Subcutaneous abdominal adipose tissue (tissue), 5 donors: ENCODE data around the gene ZNF578.
A peak's percentile ranks its signal among the peaks of the same experiment; 100 is the strongest.
"Not testable (repeated sequence)": the region's sequence is repeated elsewhere in the genome, so short reads cannot be mapped to it uniquely, and the experiment has no call there.

Source experiments
- H3K27ac ChIP-seq: one replicate; pipeline ENCODE4 v1.7.0; 2013; ENCODE audit warnings: low read depth, mild to moderate bottlenecking, inconsistent platforms, low read length, moderate library complexity
- H3K27me3 ChIP-seq, 5 donors: one replicate each; pipeline ENCODE4 v1.7.0; 2013; ENCODE audit warnings: low read length in 5 of 5, inconsistent platforms in 1 of 5; ENCODE audit not compliant: control insufficient read depth in 5 of 5, insufficient read depth in 4 of 5
- H3K36me3 ChIP-seq, 5 donors: one replicate each; pipeline ENCODE4 v1.7.0; 2013; ENCODE audit warnings: low read length in 5 of 5; ENCODE audit not compliant: control insufficient read depth in 5 of 5, insufficient read depth in 5 of 5
- H3K4me1 ChIP-seq, 5 donors: one replicate each; pipeline ENCODE4 v1.7.0; 2013; ENCODE audit warnings: low read length in 5 of 5, mild to moderate bottlenecking in 3 of 5, moderate library complexity in 1 of 5; ENCODE audit not compliant: control insufficient read depth in 5 of 5, insufficient read depth in 5 of 5
- H3K4me3 ChIP-seq, 5 donors: one replicate each; pipeline ENCODE4 v1.7.0; 2013; ENCODE audit warnings: low read length in 5 of 5, low read depth in 1 of 5
- H3K9ac ChIP-seq, 5 donors: one replicate each; pipeline ENCODE4 v1.7.0; 2013; ENCODE audit warnings: low read length in 5 of 5, mild to moderate bottlenecking in 4 of 5, moderate library complexity in 3 of 5
- H3K9me3 ChIP-seq, 5 donors: one replicate each; pipeline ENCODE4 v1.7.0; 2013; ENCODE audit warnings: low read length in 5 of 5; ENCODE audit not compliant: control insufficient read depth in 5 of 5
- donor health status: healthy.
- donor health status: healthy.
- donor health status: healthy.
- donor health status: healthy.
- donor health status: healthy.

Gene ZNF578

DNA sequence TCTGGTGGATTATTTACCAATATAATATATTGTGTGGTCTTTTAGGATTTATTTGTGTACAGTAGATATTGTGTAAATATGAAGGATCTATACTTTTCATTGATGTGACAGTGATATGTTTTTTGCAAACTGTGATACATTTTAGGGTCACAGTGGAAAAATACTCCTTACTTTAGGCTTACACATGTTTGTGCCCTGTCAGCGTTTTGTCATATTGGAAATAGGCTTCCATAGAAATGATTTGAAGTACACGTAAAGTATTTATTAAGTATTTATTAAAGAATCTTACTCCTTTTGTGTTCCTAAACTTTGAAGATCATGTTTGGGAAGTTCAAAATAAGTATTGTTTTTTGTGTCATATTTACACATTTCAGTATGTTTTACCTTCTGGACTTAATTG lies 79.1 kb downstream of the ZNF578 start:
- H3K27ac ChIP-seq, result no peak overlapping the region
- H3K4me1 ChIP-seq, result peaks cover 1 to 44% (median 41%) of the 10 kb centered on the region in 5 donors
- H3K9me3 ChIP-seq, result no peaks in the 10 kb centered on the region
- H3K27me3 ChIP-seq, result no peaks in the 10 kb centered on the region
- H3K9ac ChIP-seq, result no peak overlapping the region
- no peaks in the 10 kb centered on the region for H3K36me3 ChIP-seq
- H3K4me3 ChIP-seq, result no peak overlapping the region

DNA sequence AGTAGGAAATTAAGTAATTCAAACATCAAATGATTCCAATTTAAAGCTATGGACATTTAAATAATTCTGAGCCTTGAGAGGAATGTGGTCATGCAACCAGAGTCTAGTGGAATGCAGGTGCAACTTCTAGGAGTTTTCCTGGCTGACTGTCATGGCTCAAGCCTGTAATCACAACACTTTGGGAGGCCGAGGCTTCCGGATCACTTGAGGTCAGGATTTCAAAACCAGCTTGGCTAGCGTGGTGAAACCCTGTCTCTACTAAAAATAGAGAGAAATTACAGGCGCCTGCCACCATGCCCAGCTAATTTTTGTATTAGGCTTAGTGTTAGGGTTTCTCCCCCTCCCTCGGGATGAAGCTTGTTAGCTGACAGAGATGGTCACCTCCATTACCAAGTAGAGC lies 80.5 kb downstream of the ZNF578 start:
- peak overlapping the region; percentile 75 for H3K27ac ChIP-seq
- H3K36me3 ChIP-seq, result no peaks in the 10 kb centered on the region
- H3K27me3 ChIP-seq, result no peaks in the 10 kb centered on the region
- no peak overlapping the region for H3K4me3 ChIP-seq
- H3K4me1 ChIP-seq, result peaks cover 0 to 32% (median 29%) of the 10 kb centered on the region in 5 donors
- no peaks in the 10 kb centered on the region for H3K9me3 ChIP-seq
- no peak overlapping the region for H3K9ac ChIP-seq

DNA sequence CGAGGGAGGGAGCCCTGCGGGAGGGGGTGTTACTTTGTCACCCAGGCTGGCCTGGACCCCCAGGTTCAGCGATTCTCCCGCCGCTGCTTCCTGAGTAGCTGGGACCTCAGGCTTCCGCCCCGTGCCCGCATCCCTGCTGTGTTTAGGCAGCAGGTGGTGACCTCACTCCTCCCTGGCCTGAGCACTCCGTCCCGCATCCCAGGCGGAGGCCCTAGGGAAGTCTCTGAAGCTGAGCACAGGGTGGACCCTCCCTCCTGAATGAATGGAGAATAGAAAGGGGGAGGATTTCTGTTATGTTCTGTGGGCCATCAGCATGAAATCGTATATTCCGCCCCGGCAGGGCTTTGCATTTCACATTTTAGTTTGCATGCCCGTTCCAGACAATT lies 82.0 kb downstream of the ZNF578 start:
- peaks cover 0 to 31% (median 28%) of the 10 kb centered on the region in 5 donors for H3K4me1 ChIP-seq
- not testable (repeated sequence) for H3K36me3 ChIP-seq, H3K9ac ChIP-seq, H3K27me3 ChIP-seq, H3K9me3 ChIP-seq
- peak overlapping the region; percentile 72 for H3K27ac ChIP-seq
- peak overlapping the region; percentile 70 to 91 (median 82) for H3K4me3 ChIP-seq

DNA sequence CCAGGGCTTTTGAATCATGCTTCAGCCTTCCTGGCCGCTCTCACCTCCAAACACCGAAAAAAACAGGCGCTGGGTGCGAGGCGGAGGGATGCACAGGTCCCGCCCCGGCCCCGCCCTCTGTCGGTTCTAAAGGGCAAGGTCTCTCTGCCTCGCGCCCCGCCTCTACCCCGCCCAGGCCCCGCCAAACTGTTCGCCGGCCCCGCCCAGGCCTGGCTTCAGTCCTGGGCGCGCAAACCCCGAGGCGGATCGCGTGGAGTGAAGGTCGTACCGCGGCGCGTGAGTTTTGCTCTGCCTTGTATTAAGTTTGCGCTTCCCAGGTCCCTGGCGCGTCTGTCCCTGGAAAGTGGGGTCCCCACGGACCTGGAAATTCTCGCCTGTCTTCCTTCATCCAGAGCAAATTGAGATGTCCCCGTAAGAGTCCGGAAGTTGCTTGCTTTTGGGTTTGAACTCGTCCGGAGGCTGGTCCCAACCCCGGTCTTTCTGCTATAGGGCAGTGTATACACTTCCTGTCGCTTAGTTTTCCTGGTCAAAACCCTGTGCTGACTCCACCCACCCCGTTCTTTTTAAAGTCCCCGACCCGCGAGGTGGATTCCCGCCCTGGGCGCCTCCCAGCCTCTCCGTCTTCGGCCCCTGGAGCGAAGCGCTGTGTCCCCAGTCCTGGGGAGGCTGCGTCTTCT lies 82.6 kb downstream of the ZNF578 start:
- Histone ChIP-seq H3K27me3 (no peaks in the 10 kb centered on the region), H3K36me3 (no peaks in the 10 kb centered on the region), H3K27ac (peak overlapping the region; percentile 72), H3K4me3 (peak overlapping the region; percentile 75 to 91 (median 87)), H3K9ac (peak overlapping the region; percentile 26 to 81 (median 69)), H3K9me3 (no peaks in the 10 kb centered on the region), H3K4me1 (peaks cover 0 to 31% (median 28%) of the 10 kb centered on the region in 5 donors)

DNA sequence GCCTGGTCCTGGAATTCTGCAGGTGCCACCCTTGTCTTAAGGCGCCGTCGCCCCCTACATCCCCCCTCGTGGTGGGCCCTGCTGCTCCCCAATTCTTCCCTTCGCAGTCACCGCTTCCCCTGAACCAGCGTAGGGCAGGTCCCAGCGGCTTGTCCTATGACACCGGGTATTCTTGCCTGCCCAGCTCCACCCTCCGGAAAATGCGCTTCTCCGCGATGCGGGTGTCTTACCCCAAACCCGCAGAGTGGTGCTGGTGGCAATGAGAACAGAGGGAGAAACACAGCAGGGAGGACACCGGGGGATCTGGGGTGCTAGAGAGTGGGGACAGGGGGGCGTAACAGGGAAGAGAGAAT lies 83.1 kb downstream of the ZNF578 start:
- peak overlapping the region in 4 of 5 donors; percentile 69 to 81 (median 72) for H3K9ac ChIP-seq
- no peaks in the 10 kb centered on the region for H3K9me3 ChIP-seq
- H3K4me3 ChIP-seq, result peak overlapping the region; percentile 75 to 91 (median 87)

DNA sequence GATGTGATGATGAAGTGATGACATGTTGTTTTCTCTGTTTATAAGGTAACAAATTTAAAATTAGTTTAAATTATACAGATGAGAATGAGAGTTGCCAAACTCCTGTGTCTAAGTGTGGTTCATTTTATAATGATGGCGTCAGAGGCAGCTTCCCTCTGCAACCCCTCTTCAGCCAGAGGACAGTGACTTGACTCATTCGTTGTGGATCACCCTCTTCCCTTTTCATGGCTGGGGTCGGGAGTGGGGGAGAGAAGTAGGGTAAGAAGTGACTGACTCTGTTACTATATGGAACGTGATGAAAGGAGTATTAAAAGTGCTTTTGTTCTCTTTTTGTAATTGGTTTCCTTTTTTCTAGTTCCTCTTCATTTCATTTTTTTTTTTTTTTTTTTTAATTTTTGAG lies 85.5 kb downstream of the ZNF578 start:
- H3K36me3 ChIP-seq, H3K4me3 ChIP-seq, H3K27me3 ChIP-seq, H3K27ac ChIP-seq, H3K9ac ChIP-seq, H3K9me3 ChIP-seq: not testable (repeated sequence)
- peaks cover 0 to 27% (median 25%) of the 10 kb centered on the region in 5 donors for H3K4me1 ChIP-seq

More for the DNA sequence above, 83.1 kb downstream of the ZNF578 start:
- Histone ChIP-seq H3K4me1 (peaks cover 0 to 31% (median 28%) of the 10 kb centered on the region in 5 donors), H3K27me3 (no peaks in the 10 kb centered on the region), H3K27ac (peak overlapping the region; percentile 72), H3K36me3 (no peaks in the 10 kb centered on the region)

DNA sequence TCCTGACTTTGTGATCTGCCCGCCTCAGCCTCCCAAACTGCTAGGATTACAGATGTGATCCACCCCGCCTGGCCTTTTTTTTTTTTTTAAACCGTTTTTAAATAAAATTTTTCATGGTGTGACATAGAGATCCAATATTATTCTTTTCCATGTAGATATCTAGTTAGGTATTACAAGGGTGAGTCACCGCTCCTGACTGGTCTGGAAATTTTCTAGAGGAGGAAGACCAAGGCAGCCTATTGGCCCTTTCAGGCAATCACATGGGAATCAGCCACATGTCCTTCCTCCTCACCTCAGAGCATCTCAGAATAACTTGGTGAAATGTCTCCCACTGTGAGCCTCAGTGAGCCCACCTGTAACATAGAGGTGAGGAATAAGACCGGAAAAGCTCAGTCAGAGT lies 87.8 kb downstream of the ZNF578 start:
- not testable (repeated sequence) for H3K27ac ChIP-seq, H3K9me3 ChIP-seq, H3K27me3 ChIP-seq, H3K4me3 ChIP-seq, H3K9ac ChIP-seq
- peaks cover 0 to 11% (median 7%) of the 10 kb centered on the region in 5 donors for H3K4me1 ChIP-seq
- H3K36me3 ChIP-seq, result peaks cover 3 to 29% (median 23%) of the 10 kb centered on the region in 5 donors

DNA sequence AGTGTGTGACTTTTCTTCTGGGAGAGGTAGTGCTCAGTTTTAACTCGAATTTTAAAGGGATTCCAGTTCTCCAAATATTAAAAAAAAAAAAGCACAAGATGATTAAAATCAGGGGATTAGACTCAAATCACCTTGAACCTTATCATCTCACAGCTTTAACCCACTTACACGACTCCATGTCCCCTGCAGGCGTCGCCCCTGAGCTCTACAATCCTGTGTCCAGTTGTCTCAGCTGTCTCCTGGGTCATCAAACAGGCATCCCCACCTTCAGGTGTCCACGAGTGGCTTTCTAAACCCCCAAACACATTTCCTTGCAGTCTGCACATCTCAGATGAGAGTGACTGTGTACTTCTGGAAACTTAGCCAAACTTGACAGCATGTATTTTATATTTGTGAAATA lies 88.3 kb downstream of the ZNF578 start:
- no peak overlapping the region for H3K27ac ChIP-seq
- H3K27me3 ChIP-seq, result no peaks in the 10 kb centered on the region
- no peaks in the 10 kb centered on the region for H3K9me3 ChIP-seq
- H3K36me3 ChIP-seq, result peaks cover 3 to 33% (median 26%) of the 10 kb centered on the region in 5 donors
- peaks cover 0 to 7% (median 3%) of the 10 kb centered on the region in 5 donors for H3K4me1 ChIP-seq
- H3K9ac ChIP-seq, result no peak overlapping the region
- no peak overlapping the region for H3K4me3 ChIP-seq

DNA sequence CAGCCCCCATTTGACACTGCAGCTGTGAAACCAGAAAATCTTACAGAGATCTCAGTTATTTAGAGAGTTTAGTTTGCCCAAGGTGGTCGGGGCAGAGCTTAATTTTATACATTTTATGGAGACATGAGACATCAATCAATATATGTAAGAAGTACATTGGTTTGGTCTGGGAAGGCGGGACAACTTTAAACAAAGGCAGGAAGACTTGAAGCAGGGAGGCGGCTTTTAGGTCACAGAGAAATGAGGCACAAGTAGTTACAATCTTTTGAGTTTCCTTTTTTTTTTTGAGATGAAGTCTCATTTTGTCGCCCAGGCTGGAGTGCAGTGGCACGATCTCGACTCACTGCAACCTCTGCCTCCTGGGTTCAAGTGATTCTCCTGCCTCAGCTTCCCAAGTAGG lies 89.2 kb downstream of the ZNF578 start:
- H3K4me1 ChIP-seq, H3K4me3 ChIP-seq, H3K27me3 ChIP-seq, H3K27ac ChIP-seq, H3K9me3 ChIP-seq, H3K9ac ChIP-seq: not testable (repeated sequence)
- H3K36me3 ChIP-seq, result peaks cover 3 to 42% (median 34%) of the 10 kb centered on the region in 5 donors

DNA sequence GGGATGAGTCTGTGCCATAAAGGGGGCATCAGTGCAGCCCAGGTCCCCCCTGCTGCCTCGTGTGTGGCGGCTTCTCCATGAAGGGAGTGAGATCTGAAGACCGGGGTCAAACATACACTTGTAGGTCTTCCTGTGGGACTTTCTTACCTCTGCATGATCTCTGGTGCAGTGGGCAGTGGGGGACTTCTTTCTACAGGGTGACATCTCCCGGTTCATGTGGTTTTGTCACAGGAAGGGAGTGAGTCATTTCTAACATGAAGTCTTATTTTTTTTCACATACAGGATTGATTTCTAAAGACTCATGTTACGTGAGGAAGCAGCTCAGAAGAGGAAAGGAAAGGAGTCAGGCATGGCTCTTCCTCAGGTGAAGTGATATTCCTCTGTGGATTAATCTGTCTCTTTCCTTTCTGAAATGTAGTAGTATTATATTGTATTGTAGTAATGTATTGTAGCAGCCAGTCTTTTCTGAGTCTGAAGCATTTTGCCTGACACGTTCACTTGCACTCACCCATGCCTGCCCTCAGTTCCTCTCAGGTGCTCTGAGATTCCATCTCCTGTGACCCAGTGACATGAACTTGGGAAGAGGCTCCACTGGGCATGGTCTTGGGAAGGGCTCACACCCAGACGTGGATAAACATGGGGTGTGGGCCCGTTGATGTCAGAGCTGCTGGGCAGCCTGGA lies 89.8 kb downstream of the ZNF578 start:
- H3K4me3 ChIP-seq, result no peak overlapping the region
- no peak overlapping the region for H3K9ac ChIP-seq
- H3K27me3 ChIP-seq, result no peaks in the 10 kb centered on the region
- no peak overlapping the region for H3K27ac ChIP-seq
- no peaks in the 10 kb centered on the region for H3K9me3 ChIP-seq
- peaks cover 3 to 48% (median 38%) of the 10 kb centered on the region in 5 donors for H3K36me3 ChIP-seq
- H3K4me1 ChIP-seq, result peaks cover 0 to 5% (median 0%) of the 10 kb centered on the region in 5 donors
